GM12873 (cell line): ENCODE data around the gene BIVM.
A peak's percentile ranks its signal among the peaks of the same experiment; 100 is the strongest.

ENCODE experiments used
- CTCF ChIP-seq: IDR thresholded peaks from 2 replicates; pipeline ENCODE4 v1.5.1; 2012; ENCODE audit warnings: low read depth, mild to moderate bottlenecking, moderate library complexity, low read length, control low read depth; ENCODE audit not compliant: insufficient read depth; ENCODE audit errors: missing control alignments

Gene BIVM

GRCh38 chr13:102792396-102792795 is 6.5 kb upstream of the BIVM start:
- TF ChIP-seq CTCF, result no peak

GRCh38 chr13:102793611-102794355 is 5.1 kb upstream of the BIVM start:
- no peak for TF ChIP-seq CTCF

GRCh38 chr13:102799426-102800144 is 666 bp downstream of the BIVM start:
- no peak for TF ChIP-seq CTCF

- TF ChIP-seq CTCF, result peak; percentile 77
Observed at GRCh38 chr13:102800145-102801041, 1.5 kb downstream of the BIVM start.

- TF ChIP-seq CTCF, result no peak
Observed at GRCh38 chr13:102805680-102806079, 6.8 kb downstream of the BIVM start.

GRCh38 chr13:102807699-102808098 is 8.8 kb downstream of the BIVM start:
- no peak for TF ChIP-seq CTCF
